Measurements from ENCODE around the gene BAD. TPM values are rescaled to one million over a fixed set of nuclear protein-coding genes. Genes with fewer than 3 reads are reported as not detected.
"Not testable (repeated sequence)": the region's sequence is repeated elsewhere in the genome, so short reads cannot be mapped to it uniquely, and the experiment has no call there.

The BAD gene
- polyA plus RNA-seq (2013, experiment 1 of 2) = 48.0 TPM
- 44.6 TPM for polyA plus RNA-seq (2013, experiment 2 of 2)

DNA sequence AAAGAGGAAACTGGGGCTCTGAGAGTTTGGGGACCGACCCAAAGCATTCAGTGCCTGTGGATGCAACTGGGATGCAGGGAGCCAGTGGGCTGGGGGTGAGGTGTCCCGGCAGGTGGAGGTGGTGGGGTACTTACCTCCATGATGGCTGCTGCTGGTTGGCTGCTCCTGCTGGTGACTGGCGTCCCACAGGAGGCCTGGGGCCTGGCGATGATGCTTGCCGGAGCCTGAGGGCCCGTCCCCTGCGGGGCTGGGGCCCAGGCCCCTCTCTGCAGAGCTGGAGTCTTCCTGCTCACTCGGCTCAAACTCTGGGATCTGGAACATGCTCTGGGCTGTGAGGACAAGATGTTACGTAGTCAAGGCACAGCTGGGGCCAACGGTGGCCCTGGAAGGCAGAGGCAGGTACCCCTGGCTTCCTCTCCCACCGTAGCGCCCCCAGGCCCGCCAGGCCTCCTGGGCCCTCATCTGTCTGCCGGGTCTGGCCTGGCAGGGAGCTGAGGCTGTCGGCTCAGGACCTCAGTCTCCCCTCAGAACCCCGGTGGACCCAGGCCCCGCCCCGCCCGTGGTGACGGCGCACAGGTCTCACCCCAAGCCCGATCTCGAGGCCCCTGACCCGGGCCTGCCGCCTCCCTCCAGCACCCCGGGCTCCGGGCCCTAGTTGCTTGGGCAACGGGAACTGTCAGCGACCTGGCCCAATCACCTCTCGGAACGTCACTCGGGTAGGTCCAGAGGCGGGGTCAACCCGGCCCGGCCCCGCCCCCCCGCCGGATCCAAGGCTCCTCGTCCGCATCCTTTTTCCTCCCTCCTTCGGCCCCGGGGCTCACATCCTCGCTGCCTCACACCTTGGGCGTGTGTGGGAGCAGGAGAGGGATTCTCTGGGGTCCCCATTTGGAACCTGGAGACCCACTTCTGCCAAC lies at the start of gene BAD:
BAD (minus strand) TSS at position 618 of the 914 bp plus-strand sequence; CDS start at position 321, 297 bp downstream.
- peaks cover 8% of the 10 kb centered on the region for H3K4me1 ChIP-seq (ENCODE audit: control insufficient read depth, insufficient read depth, low read length, poor library complexity, severe bottlenecking)
- peaks cover 11% of the 10 kb centered on the region for H3K36me3 ChIP-seq (ENCODE audit: control insufficient read depth, insufficient read depth, low read length)
- WGBS, 2 experiments (ENCODE audit: insufficient coverage in 2 of 2) = 12 to 13% methylated on average over 32 to 39 of the region's 44 CpGs

DNA sequence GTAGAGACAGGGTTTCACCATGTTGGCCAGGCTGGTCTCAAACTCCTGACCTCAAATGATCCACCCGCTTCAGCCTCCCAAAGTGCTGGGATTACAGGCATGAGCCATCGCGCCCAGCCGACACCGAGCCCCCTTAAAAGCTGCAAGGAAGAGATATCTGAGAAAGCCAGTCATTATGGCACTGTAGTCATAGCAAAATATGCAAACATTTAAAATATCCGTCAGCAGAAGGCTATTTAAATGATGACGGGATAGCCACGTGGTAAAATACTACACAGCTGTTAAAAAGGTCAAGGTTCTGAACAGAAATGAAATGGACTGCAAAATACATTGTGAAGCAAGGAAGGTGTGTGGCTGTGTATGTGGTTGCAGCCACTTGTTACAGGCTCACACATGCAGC lies 49.1 kb upstream of the BAD start:
- peaks cover 4% of the 10 kb centered on the region for H3K4me1 ChIP-seq (ENCODE audit: control insufficient read depth, insufficient read depth, low read length, poor library complexity, severe bottlenecking)
- 99 to 100% methylated on average over 8 of the region's 8 CpGs for WGBS, 2 experiments (ENCODE audit: insufficient coverage in 2 of 2)

More for the DNA sequence above, at the start of gene BAD:
- Histone ChIP-seq H3K27ac (ENCODE audit: low read depth, low read length, severe bottlenecking) (peak within 1 kb of the TSS; percentile 88), H3K4me3 (ENCODE audit: extremely low read depth, insufficient read depth, low read length, poor library complexity, severe bottlenecking) (peak within 1 kb of the TSS; percentile 66), H3K9me3 (ENCODE audit: control insufficient read depth, low read length) (no peaks in the 10 kb centered on the region)

DNA sequence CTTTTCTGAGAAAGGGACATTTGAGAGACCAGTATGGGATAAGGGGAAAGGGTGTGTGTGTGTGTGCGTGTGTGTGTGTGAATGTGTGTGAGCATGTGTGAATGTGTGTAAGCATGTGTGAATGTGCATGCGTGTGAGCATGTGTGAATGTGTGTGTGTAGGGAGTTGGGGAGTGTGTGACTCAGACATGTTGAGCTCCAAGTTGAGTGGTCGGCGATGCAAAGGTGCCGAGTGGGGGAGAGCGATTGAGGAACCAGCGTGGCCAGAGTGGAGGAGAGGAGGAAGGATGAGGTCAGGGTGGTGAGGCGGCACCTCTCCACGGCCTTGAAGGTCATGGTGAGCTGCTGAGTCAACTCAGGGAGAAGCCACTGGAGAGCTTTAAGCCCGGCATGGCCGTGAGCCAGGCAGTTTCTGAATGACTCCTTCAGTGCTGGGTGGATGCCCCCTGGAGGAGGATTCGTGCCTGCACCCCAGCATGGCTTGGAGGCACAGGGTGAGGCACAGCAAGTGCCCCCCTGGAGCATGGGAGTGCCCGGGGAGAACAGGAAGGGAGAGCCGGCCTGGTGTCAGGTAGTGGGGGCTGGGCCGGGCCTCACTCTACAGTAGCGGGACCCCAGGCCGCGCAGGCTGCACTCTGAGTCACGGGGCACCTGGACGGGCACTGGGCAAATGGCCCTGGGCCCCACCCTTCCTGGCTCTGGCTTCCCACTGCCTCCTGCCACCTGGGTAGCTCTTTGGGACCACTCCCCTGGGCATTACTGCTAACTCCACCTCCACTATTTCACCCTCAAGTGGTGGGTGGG lies 47.3 kb upstream of the BAD start:
- H3K4me3 ChIP-seq (ENCODE audit: extremely low read depth, insufficient read depth, low read length, poor library complexity, severe bottlenecking) = no peak overlapping the region
- H3K4me1 ChIP-seq (ENCODE audit: control insufficient read depth, insufficient read depth, low read length, poor library complexity, severe bottlenecking) = peaks cover 4% of the 10 kb centered on the region
- 78 to 82% methylated on average over 14 to 19 of the region's 20 CpGs for WGBS, 2 experiments (ENCODE audit: insufficient coverage in 2 of 2)
- no peak overlapping the region for H3K27ac ChIP-seq (ENCODE audit: low read depth, low read length, severe bottlenecking)
- H3K9me3 ChIP-seq (ENCODE audit: control insufficient read depth, low read length) = no peaks in the 10 kb centered on the region
- H3K36me3 ChIP-seq (ENCODE audit: control insufficient read depth, insufficient read depth, low read length) = no peaks in the 10 kb centered on the region

More for the DNA sequence above, 49.1 kb upstream of the BAD start:
- no peak overlapping the region for H3K27ac ChIP-seq (ENCODE audit: low read depth, low read length, severe bottlenecking)
- no peaks in the 10 kb centered on the region for H3K9me3 ChIP-seq (ENCODE audit: control insufficient read depth, low read length)
- H3K4me3 ChIP-seq (ENCODE audit: extremely low read depth, insufficient read depth, low read length, poor library complexity, severe bottlenecking) = no peak overlapping the region
- H3K36me3 ChIP-seq (ENCODE audit: control insufficient read depth, insufficient read depth, low read length) = no peaks in the 10 kb centered on the region

DNA sequence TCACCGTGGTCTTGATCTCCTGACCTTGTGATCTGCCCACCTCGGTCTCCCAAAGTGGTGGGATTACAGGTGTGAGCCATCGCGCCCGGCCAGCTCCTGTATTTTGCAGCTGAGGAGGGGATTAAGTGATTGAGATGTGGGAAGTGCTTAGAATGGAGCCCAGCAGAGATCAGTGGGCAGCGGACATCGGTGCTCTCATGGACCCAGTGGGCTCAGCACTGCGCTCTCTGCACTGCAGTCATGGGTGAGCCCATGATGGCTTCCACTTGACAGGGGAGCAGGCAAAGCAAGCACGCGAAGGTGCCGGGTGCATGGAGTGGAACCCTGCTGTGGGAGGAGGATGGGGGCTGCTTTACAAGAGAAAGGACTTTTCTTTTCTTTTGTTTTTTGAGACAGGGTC lies 46.4 kb upstream of the BAD start:
- H3K27ac ChIP-seq (ENCODE audit: low read depth, low read length, severe bottlenecking) = no peak overlapping the region
- WGBS, 2 experiments (ENCODE audit: insufficient coverage in 2 of 2) = 65 to 69% methylated on average over 4 to 10 of the region's 11 CpGs

DNA sequence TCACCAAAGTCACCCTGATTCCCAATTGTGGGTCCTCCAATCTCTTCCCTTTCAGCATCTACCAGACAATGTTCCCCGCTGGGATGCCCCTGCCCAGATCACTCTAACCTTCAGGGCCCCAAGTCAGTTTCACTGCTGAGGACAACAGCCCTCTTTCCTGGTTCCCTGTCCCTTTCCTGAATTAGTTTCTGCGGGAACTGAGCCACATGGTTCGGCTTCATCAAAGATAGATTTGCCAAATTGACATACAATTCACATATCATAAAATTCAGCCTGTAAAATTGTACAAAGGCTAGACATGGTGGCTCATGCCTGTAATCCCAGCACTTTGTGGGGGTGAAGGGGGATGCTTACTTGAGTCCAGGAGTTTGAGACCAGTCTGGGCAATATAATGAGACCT lies 43.5 kb upstream of the BAD start:
- Histone ChIP-seq H3K36me3 (ENCODE audit: control insufficient read depth, insufficient read depth, low read length) (peaks cover under 1% of the 10 kb centered on the region), H3K4me3 (ENCODE audit: extremely low read depth, insufficient read depth, low read length, poor library complexity, severe bottlenecking) (no peak overlapping the region), H3K4me1 (ENCODE audit: control insufficient read depth, insufficient read depth, low read length, poor library complexity, severe bottlenecking) (peaks cover 12% of the 10 kb centered on the region), H3K27ac (ENCODE audit: low read depth, low read length, severe bottlenecking) (no peak overlapping the region), H3K9me3 (ENCODE audit: control insufficient read depth, low read length) (no peaks in the 10 kb centered on the region)
- WGBS, 2 experiments (ENCODE audit: insufficient coverage in 2 of 2) = 90 to 94% methylated on average over 3 of the region's 3 CpGs

More for the DNA sequence above, 46.4 kb upstream of the BAD start:
- H3K9me3 ChIP-seq (ENCODE audit: control insufficient read depth, low read length) = no peaks in the 10 kb centered on the region
- H3K4me3 ChIP-seq (ENCODE audit: extremely low read depth, insufficient read depth, low read length, poor library complexity, severe bottlenecking) = no peak overlapping the region
- peaks cover 4% of the 10 kb centered on the region for H3K4me1 ChIP-seq (ENCODE audit: control insufficient read depth, insufficient read depth, low read length, poor library complexity, severe bottlenecking)
- H3K36me3 ChIP-seq (ENCODE audit: control insufficient read depth, insufficient read depth, low read length) = no peaks in the 10 kb centered on the region

DNA sequence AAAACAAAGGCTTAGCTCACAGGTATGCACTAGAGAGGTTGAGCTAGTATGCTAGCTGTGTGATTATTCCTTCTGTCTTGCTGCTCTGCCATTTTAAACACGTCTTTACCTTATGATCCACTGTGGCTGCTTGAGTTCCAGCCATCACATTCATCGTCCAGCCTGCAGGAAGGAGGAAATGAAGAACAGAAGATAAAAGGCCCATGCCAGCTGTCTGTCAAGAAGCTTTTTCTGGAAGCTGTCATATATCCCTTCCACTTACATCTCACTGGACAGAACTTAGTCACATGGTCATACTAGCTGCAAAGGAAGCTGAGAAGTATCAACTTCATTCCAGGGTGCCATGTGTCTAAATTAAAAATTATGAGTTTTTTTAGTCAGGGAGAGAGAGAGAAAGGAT lies 42.9 kb upstream of the BAD start:
- H3K9me3 ChIP-seq (ENCODE audit: control insufficient read depth, low read length) = no peaks in the 10 kb centered on the region
- no peak overlapping the region for H3K27ac ChIP-seq (ENCODE audit: low read depth, low read length, severe bottlenecking)
- WGBS, 2 experiments (ENCODE audit: insufficient coverage in 2 of 2) = 82 to 90% methylated on average over 1 to 2 of the region's 2 CpGs
- no peak overlapping the region for H3K4me3 ChIP-seq (ENCODE audit: extremely low read depth, insufficient read depth, low read length, poor library complexity, severe bottlenecking)
- H3K4me1 ChIP-seq (ENCODE audit: control insufficient read depth, insufficient read depth, low read length, poor library complexity, severe bottlenecking) = peaks cover 13% of the 10 kb centered on the region
- H3K36me3 ChIP-seq (ENCODE audit: control insufficient read depth, insufficient read depth, low read length) = peaks cover 7% of the 10 kb centered on the region

DNA sequence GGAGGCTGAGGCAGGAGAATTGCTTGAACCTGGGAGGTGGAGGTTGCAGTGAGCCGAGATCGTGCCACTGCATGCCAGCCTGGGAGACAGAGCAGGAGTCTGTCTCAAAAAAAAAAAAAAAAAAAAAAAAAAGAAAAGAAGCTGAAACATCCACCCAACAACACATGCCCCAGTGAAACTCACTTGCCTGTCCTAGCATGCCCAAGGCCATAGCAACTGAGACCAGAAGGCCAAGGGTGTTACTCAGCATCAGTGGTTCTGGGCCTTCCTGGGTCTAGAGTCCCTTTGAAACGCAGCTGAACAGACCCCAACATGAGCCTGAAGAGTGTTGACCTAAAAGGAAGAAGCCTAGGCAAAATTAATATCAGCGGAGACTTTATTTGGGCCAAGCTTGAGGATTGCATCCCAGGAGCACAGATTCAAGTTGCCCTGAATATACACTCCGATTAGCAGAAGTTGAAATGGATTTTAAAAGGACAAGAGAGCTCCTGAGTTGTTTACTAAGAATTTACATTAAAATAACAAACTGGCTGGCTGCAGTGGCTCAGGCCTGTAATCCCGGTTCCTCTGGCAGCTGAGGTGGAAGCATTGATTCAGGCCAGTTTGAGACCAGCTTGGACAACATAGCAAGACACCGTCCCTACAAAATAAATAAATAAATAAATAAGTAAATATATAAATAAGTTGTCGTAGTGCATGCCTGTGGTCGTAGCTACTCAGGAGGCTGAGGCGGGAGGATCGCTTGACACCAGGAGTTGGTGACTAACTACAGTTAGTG lies 40.4 kb upstream of the BAD start:
- H3K36me3 ChIP-seq (ENCODE audit: control insufficient read depth, insufficient read depth, low read length) = peaks cover 17% of the 10 kb centered on the region
- WGBS, 2 experiments (ENCODE audit: insufficient coverage in 2 of 2) = 89 to 92% methylated on average over 7 of the region's 11 CpGs
- no peaks in the 10 kb centered on the region for H3K9me3 ChIP-seq (ENCODE audit: control insufficient read depth, low read length)
- H3K4me3 ChIP-seq (ENCODE audit: extremely low read depth, insufficient read depth, low read length, poor library complexity, severe bottlenecking) = no peak overlapping the region
- peaks cover 13% of the 10 kb centered on the region for H3K4me1 ChIP-seq (ENCODE audit: control insufficient read depth, insufficient read depth, low read length, poor library complexity, severe bottlenecking)
- peak overlapping the region; percentile 10 for H3K27ac ChIP-seq (ENCODE audit: low read depth, low read length, severe bottlenecking)

DNA sequence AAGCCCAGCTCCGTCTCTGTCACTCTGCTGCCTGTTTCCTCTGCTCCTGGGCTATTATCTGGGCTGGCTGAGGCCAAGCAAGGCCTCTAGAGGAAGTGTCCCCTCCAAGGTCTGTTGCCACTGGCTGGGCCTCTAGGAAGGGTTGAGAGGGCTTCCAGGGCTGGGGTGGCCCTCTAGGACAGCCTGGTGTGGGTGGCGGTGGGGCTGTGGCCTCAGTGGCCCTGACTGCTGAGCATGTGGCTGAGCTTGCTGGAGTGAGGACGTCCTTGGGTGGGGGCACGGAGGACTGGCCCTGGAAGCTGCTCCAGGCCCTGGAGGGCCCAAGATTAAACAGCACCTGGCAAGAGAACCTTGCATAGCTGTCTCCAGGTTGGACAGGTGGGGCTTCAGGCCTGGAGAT lies 39.5 kb upstream of the BAD start:
- H3K4me3 ChIP-seq (ENCODE audit: extremely low read depth, insufficient read depth, low read length, poor library complexity, severe bottlenecking); H3K9me3 ChIP-seq (ENCODE audit: control insufficient read depth, low read length); H3K27ac ChIP-seq (ENCODE audit: low read depth, low read length, severe bottlenecking): not testable (repeated sequence)
- peaks cover 21% of the 10 kb centered on the region for H3K4me1 ChIP-seq (ENCODE audit: control insufficient read depth, insufficient read depth, low read length, poor library complexity, severe bottlenecking)
- WGBS, 2 experiments (ENCODE audit: insufficient coverage in 2 of 2) = 87 to 94% methylated on average over 2 of the region's 4 CpGs
- peaks cover 24% of the 10 kb centered on the region for H3K36me3 ChIP-seq (ENCODE audit: control insufficient read depth, insufficient read depth, low read length)

DNA sequence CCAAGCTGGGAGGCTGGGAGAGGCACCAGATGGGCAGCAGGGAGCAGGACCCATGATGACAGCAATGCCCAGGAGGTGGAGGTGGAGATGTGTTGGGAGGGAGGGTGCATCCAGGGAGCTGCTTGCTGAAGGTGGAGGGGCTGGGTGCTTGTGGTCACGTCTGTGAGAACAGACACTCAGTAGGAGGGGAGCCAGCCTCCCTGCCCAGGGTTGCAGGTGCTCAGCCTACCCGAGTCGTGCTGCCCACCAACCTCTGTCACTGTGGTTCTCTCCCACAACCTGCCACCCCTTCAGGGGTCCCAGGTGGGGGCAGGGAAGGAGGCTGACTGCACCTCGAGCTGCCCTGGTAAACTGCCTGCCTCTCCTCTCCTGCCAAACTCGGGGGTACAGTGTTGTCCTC lies 38.9 kb upstream of the BAD start:
- H3K36me3 ChIP-seq (ENCODE audit: control insufficient read depth, insufficient read depth, low read length) = peaks cover 24% of the 10 kb centered on the region
- peaks cover 22% of the 10 kb centered on the region for H3K4me1 ChIP-seq (ENCODE audit: control insufficient read depth, insufficient read depth, low read length, poor library complexity, severe bottlenecking)
- no peak overlapping the region for H3K27ac ChIP-seq (ENCODE audit: low read depth, low read length, severe bottlenecking)
- H3K9me3 ChIP-seq (ENCODE audit: control insufficient read depth, low read length) = no peaks in the 10 kb centered on the region
- 80 to 90% methylated on average over 3 of the region's 5 CpGs for WGBS, 2 experiments (ENCODE audit: insufficient coverage in 2 of 2)
- H3K4me3 ChIP-seq (ENCODE audit: extremely low read depth, insufficient read depth, low read length, poor library complexity, severe bottlenecking) = no peak overlapping the region

DNA sequence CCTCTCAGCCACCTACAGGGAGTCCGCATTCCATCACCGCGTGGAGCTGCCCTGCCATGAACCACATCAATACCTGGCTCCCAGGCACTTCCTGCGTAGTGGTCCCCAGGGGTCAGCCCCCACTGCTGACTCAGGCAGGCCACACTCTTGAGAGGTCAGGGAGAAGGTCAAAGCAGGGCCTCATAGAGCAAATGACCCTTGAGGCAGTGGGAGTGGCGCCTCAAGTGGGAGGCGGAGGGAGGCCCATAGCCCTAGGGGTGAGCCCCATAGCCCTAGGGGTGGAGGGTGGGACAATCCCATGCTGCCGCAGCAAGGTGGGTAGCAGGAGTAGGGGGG lies 38.4 kb upstream of the BAD start:
- no peaks in the 10 kb centered on the region for H3K9me3 ChIP-seq (ENCODE audit: control insufficient read depth, low read length)
- H3K36me3 ChIP-seq (ENCODE audit: control insufficient read depth, insufficient read depth, low read length) = peaks cover 24% of the 10 kb centered on the region
- peaks cover 22% of the 10 kb centered on the region for H3K4me1 ChIP-seq (ENCODE audit: control insufficient read depth, insufficient read depth, low read length, poor library complexity, severe bottlenecking)
- 81% methylated on average over 6 of the region's 7 CpGs for WGBS, 2 experiments (ENCODE audit: insufficient coverage in 2 of 2)
- H3K4me3 ChIP-seq (ENCODE audit: extremely low read depth, insufficient read depth, low read length, poor library complexity, severe bottlenecking) = no peak overlapping the region
- no peak overlapping the region for H3K27ac ChIP-seq (ENCODE audit: low read depth, low read length, severe bottlenecking)

Data from mesodermal cell (in vitro differentiated cells).